Measurements from ENCODE around the gene ATP6AP1. TPM values are rescaled to one million over a fixed set of nuclear protein-coding genes. Genes with fewer than 3 reads are reported as not detected.

The ATP6AP1 gene
- total and polyA plus RNA-seq, 2 donors (not counting 1 experiment from before 2014, with no cell fraction given) = 47.1 to 57.7 TPM

GRCh38 chrX:154452823-154453222 lies 24.3 kb downstream of the ATP6AP1 start:
- intact Hi-C loops (cut with micrococcal nuclease) = no loop called here
- Mint-ChIP-seq H3K4me3 (no peak overlapping the region), H3K9me3 (ENCODE audit: insufficient read depth) (no peaks in the 10 kb centered on the region), H3K27ac (no peak overlapping the region), H3K4me1 (peaks cover 3% of the 10 kb centered on the region), H3K27me3 (no peaks in the 10 kb centered on the region)
- Histone ChIP-seq H3K27me3 (replicated peaks in 1 of 4; ENCODE audit: control extremely low read depth in 1 of 4, control insufficient read depth in 3 of 4, insufficient read depth in 4 of 4, low read length in 3 of 4) (no peaks in the 10 kb centered on the region), H3K27ac (ENCODE audit: low read length in 2 of 2) (no peak overlapping the region), H3K36me3 (replicated peaks in 1 of 2; ENCODE audit: control extremely low read depth in 1 of 2, control insufficient read depth in 1 of 2, extremely low read depth in 1 of 2, insufficient read depth in 2 of 2, low read length in 1 of 2) (peaks cover 0 to 4% of the 10 kb centered on the region in 2 experiments), H4K20me1 (ENCODE audit: control insufficient read depth, insufficient read depth, low read length, poor library complexity, severe bottlenecking) (no peaks in the 10 kb centered on the region), H3K9me3 (ENCODE audit: control extremely low read depth in 1 of 3, control insufficient read depth in 2 of 3, insufficient read depth in 1 of 3, low read length in 2 of 3) (no peaks in the 10 kb centered on the region), H3K4me1 (ENCODE audit: control insufficient read depth in 2 of 2, insufficient read depth in 2 of 2, low read length in 2 of 2) (peaks cover 0 to 6% of the 10 kb centered on the region in 2 donors), H2AFZ (ENCODE audit: insufficient read depth, low read depth, low read length, poor library complexity, severe bottlenecking) (no peak overlapping the region), H3K79me2 (ENCODE audit: control insufficient read depth, insufficient read depth, low read length) (no peaks in the 10 kb centered on the region), H3K9ac (ENCODE audit: low read length) (no peak overlapping the region), H3K4me2 (replicated peaks; ENCODE audit: low read depth, low read length, poor library complexity, severe bottlenecking) (no peak overlapping the region), H3K4me3 (ENCODE audit: control extremely low read depth in 1 of 5, extremely low read depth in 1 of 5, insufficient read depth in 1 of 5, low read depth in 2 of 5, low read length in 4 of 5) (no peak overlapping the region)
- ChIA-PET POLR2A (no interaction called here), CTCF (no interaction called here)
- DNase-seq (no peak), ATAC-seq (ENCODE audit: low read depth) (no peak)
- TF ChIP-seq EZH2 (IDR thresholded peaks at IDR 0.05; ENCODE audit: borderline replicate concordance, insufficient read depth, low read depth, low read length, poor library complexity, severe bottlenecking) (no peak), CTCF (IDR thresholded peaks at IDR 0.05) (no peak)
- WGBS (ENCODE audit: insufficient coverage) = 100% methylated on average over 2 of the region's 9 CpGs

- H3K79me2 ChIP-seq (ENCODE audit: control insufficient read depth, insufficient read depth, low read length) = peaks cover 22% of the 10 kb centered on the region
- 5% methylated on average over 59 of the region's 65 CpGs for WGBS (ENCODE audit: insufficient coverage)
- Mint-ChIP-seq H3K27me3 (no peaks in the 10 kb centered on the region), H3K4me1 (peaks cover 14% of the 10 kb centered on the region), H3K4me3 (peak overlapping the region; percentile 95), H3K27ac (peak overlapping the region; percentile 96), H3K9me3 (ENCODE audit: insufficient read depth) (no peaks in the 10 kb centered on the region)
- peak overlapping the region; percentile 64 for H3K9ac ChIP-seq (ENCODE audit: low read length)
- peak; percentile 86 for DNase-seq
- CTCF ChIA-PET = interaction anchor here (2.5 kb wide), 1 partner anchor 32 kb away, joined by 8 read pairs; the partner anchor contains the start of gene SLC10A3
- no peaks in the 10 kb centered on the region for H3K27me3 ChIP-seq (replicated peaks in 1 of 4; ENCODE audit: control extremely low read depth in 1 of 4, control insufficient read depth in 3 of 4, insufficient read depth in 4 of 4, low read length in 3 of 4)
- H2AFZ ChIP-seq (ENCODE audit: insufficient read depth, low read depth, low read length, poor library complexity, severe bottlenecking) = peak overlapping the region; percentile 68
- POLR2A ChIA-PET = interaction anchor here (1.0 to 2.2 kb wide), 5 partner anchors 14 to 58 kb away, joined by 4 to 7 read pairs (median 5); partner anchors contain the start of genes LAGE3 and TAFAZZIN
- intact Hi-C loops (cut with micrococcal nuclease) = loop anchor here (1.0 to 5.0 kb wide), 4 partner anchors 29 to 60 kb away; partner anchors contain the start of genes ATP6AP1, FAM3A, SLC10A3 and TAFAZZIN
- peak overlapping the region; percentile 23 to 69 (median 52) for H3K4me3 ChIP-seq (ENCODE audit: control extremely low read depth in 1 of 5, extremely low read depth in 1 of 5, insufficient read depth in 1 of 5, low read depth in 2 of 5, low read length in 4 of 5)
- ATAC-seq (ENCODE audit: low read depth) = peak; percentile 75
- H3K4me1 ChIP-seq (ENCODE audit: control insufficient read depth in 2 of 2, insufficient read depth in 2 of 2, low read length in 2 of 2) = peaks cover 6 to 18% of the 10 kb centered on the region in 2 donors
- no peaks in the 10 kb centered on the region for H4K20me1 ChIP-seq (ENCODE audit: control insufficient read depth, insufficient read depth, low read length, poor library complexity, severe bottlenecking)
- H3K9me3 ChIP-seq (ENCODE audit: control extremely low read depth in 1 of 3, control insufficient read depth in 2 of 3, insufficient read depth in 1 of 3, low read length in 2 of 3) = no peaks in the 10 kb centered on the region
- H3K4me2 ChIP-seq (replicated peaks; ENCODE audit: low read depth, low read length, poor library complexity, severe bottlenecking) = peak overlapping the region; percentile 85
- TF ChIP-seq CTCF (IDR thresholded peaks at IDR 0.05) (no peak), EZH2 (IDR thresholded peaks at IDR 0.05; ENCODE audit: borderline replicate concordance, insufficient read depth, low read depth, low read length, poor library complexity, severe bottlenecking) (no peak)
- H3K27ac ChIP-seq (ENCODE audit: low read length in 2 of 2) = peak overlapping the region; percentile 24 to 66
- peaks cover 0 to 5% of the 10 kb centered on the region in 2 experiments for H3K36me3 ChIP-seq (replicated peaks in 1 of 2; ENCODE audit: control extremely low read depth in 1 of 2, control insufficient read depth in 1 of 2, extremely low read depth in 1 of 2, insufficient read depth in 2 of 2, low read length in 1 of 2)
Observed at GRCh38 chrX:154457491-154458115, 29.1 kb downstream of the ATP6AP1 start.
